Tibial nerve (tissue), 4 donors: ENCODE results near the gene FAM98B. TPM values are rescaled to one million over a fixed set of nuclear protein-coding genes. Genes with fewer than 3 reads are reported as not detected.

Source experiments
- DNase-seq, 2 donors: peaks; one replicate each; pipeline ENCODE4 v3.0.0-alpha.2; 2019; ENCODE audit warnings: low spot score in 2 of 2
- H3K27ac ChIP-seq, 4 donors: fragments of 200-600 bp; sonication (generic) in 3 of 4; one replicate each; pipeline ENCODE4 v1.5.1; 2017 to 2019; ENCODE audit warnings: mild to moderate bottlenecking in 1 of 4
- H3K27me3 ChIP-seq, 2 donors: fragments of 200-600 bp; sonication (generic) in 1 of 2; one replicate each; pipeline versions ENCODE4 v1.5.1 to v1.6.0; 2017 to 2019
- H3K36me3 ChIP-seq, 3 donors: fragments of 200-600 bp; sonication (generic); one replicate each; pipeline ENCODE4 v1.5.1; 2018 to 2019
- H3K4me1 ChIP-seq, 4 donors: fragments of 200-600 bp; sonication (generic) in 3 of 4; one replicate each; pipeline ENCODE4 v1.5.1; 2017 to 2019
- H3K4me3 ChIP-seq, 4 donors: fragments of 200-600 bp; sonication (generic) in 3 of 4; one replicate each; pipeline ENCODE4 v1.5.1; 2017 to 2019; ENCODE audit warnings: mild to moderate bottlenecking in 1 of 4, moderate library complexity in 1 of 4
- H3K9me3 ChIP-seq, 4 donors: fragments of 200-600 bp; sonication (generic) in 3 of 4; one replicate each; pipeline ENCODE4 v1.5.1; 2017 to 2019
- CTCF ChIP-seq, 5 experiments: fragments of 200-600 bp in 3 of 5; fragments of 450-650 bp in 2 of 5; sonication (generic) in 3 of 5; IDR thresholded peaks; one replicate each; pipeline ENCODE4 v1.5.1; 2016 to 2019; ENCODE audit warnings: antibody characterized with exemption in 5 of 5, mild to moderate bottlenecking in 3 of 5, moderate library complexity in 2 of 5
- EP300 ChIP-seq, 2 donors: sonication (generic); formaldehyde crosslinking; IDR thresholded peaks; one replicate each; pipeline ENCODE4 v1.6.1; 2017; ENCODE audit warnings: antibody characterized with exemption in 2 of 2, mild to moderate bottlenecking in 1 of 2
- POLR2A ChIP-seq, 2 donors: fragments of 450-650 bp; IDR thresholded peaks; one replicate each; pipeline ENCODE4 v1.6.1; 2017; ENCODE audit warnings: antibody characterized with exemption in 2 of 2, mild to moderate bottlenecking in 2 of 2, moderate library complexity in 2 of 2
- WGBS, 2 donors: methylation state at CpG; one replicate each; pipeline ENCODE4 v1.1.5; 2018; 5-methylcytosine and 5-hydroxymethylcytosine counted together
- total RNA-seq, 4 donors: library from RNA; depleted of rRNA; stranded (reverse); fragments of >200 nt; gene quantifications; one replicate each; pipeline ENCODE4 v1.1.0, GENCODE V29; 2016

The FAM98B gene
- total RNA-seq, 4 donors from 2014 or later: 7.3 to 17.5 (median 10.9) TPM

DNA sequence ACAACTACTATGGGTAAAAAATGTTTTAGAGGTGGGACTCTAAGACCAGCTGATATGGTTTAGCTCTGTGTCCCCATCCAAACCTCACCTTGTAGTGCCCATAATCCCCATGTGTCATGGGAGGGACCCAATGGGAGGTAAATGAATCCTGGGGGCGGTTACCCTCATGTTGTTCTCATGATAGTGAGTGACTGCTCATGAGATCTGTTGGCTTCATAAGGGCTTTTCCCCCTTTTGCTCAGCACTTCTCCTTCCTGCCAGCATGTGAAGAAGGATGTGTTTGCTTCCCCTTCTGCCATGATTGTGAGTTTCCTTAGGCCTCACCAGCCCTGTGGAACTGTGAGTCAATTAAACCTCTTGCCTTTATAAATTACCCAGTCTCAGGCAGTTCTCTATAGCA is 45.7 kb downstream of the FAM98B start:
- no peaks in the 10 kb centered on the region for H3K4me1 ChIP-seq
- H3K36me3 ChIP-seq: no peaks in the 10 kb centered on the region
- 87 to 100% methylated on average over 1 of the region's 1 CpG for WGBS, 2 donors
- no peak for DNase-seq
- H3K4me3 ChIP-seq: no peak overlapping the region
- H3K9me3 ChIP-seq: no peaks in the 10 kb centered on the region
- no peak overlapping the region for H3K27ac ChIP-seq
- no peaks in the 10 kb centered on the region for H3K27me3 ChIP-seq
- TF ChIP-seq EP300 (IDR thresholded peaks at IDR 0.05) (no peak), CTCF (IDR thresholded peaks at IDR 0.05) (no peak), POLR2A (IDR thresholded peaks at IDR 0.05) (no peak)

DNA sequence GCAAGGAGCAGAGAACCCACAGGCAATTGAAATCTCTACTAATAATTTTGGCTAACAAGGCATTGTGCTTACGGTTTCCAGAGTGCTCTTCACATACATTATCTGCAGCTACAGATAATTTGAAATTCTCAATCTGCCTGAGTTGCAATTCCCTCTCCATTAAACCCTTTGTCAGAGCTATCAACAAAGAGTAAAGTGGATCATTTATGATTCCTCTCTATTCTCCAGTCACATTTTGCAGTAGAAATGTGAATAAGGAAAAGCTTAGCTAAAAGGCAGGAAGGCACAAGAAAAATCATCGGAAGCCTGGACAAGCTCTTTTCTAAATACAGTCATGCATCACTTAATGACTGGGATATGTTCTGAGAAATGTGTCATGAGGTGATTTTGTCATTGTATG is 49.6 kb downstream of the FAM98B start:
- H3K4me3 ChIP-seq: no peak overlapping the region
- TF ChIP-seq POLR2A (IDR thresholded peaks at IDR 0.05) (no peak), EP300 (IDR thresholded peaks at IDR 0.05) (no peak), CTCF (IDR thresholded peaks at IDR 0.05) (no peak)
- H3K27me3 ChIP-seq: no peaks in the 10 kb centered on the region
- DNase-seq: no peak
- H3K36me3 ChIP-seq: no peaks in the 10 kb centered on the region
- H3K4me1 ChIP-seq: no peaks in the 10 kb centered on the region
- H3K9me3 ChIP-seq: no peaks in the 10 kb centered on the region
- H3K27ac ChIP-seq: no peak overlapping the region
- WGBS, 2 donors: 87 to 90% methylated on average over 2 of the region's 2 CpGs

- Histone ChIP-seq H3K27ac (no peak overlapping the region), H3K4me1 (no peaks in the 10 kb centered on the region), H3K27me3 (peaks cover 0 to 2% of the 10 kb centered on the region in 2 donors), H3K36me3 (no peaks in the 10 kb centered on the region), H3K9me3 (no peaks in the 10 kb centered on the region), H3K4me3 (no peak overlapping the region)
- no peak for DNase-seq
- WGBS, 2 donors: 79 to 88% methylated on average over 4 of the region's 4 CpGs
- TF ChIP-seq EP300 (IDR thresholded peaks at IDR 0.05): no peak
- no peak for TF ChIP-seq POLR2A (IDR thresholded peaks at IDR 0.05)
- TF ChIP-seq CTCF (IDR thresholded peaks at IDR 0.05): no peak
Measured at GRCh38 chr15:38504680-38505467, 50.9 kb downstream of the FAM98B start.

DNA sequence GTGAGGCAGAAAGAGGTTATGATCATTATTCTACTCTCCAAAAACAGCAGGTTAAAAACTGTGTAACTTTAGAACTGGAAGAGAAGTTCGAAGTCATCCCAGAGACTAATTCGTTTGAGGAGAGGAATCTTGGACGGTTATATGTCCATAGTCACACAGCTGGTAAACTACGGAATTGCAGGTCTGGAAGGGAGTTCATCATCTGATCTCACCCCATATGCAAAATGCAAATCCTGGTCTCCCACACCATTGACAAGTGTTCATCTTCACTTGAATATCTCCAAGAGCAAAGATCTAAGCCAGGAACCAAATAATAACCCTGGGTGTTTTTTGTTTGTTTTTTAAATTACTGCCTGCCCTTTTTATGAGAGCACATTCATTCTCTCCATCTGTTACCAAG is 53.1 kb downstream of the FAM98B start:
- H3K27ac ChIP-seq: no peak overlapping the region
- DNase-seq: no peak
- H3K36me3 ChIP-seq: no peaks in the 10 kb centered on the region
- no peak for TF ChIP-seq POLR2A (IDR thresholded peaks at IDR 0.05)
- no peak for TF ChIP-seq EP300 (IDR thresholded peaks at IDR 0.05)
- no peak for TF ChIP-seq CTCF (IDR thresholded peaks at IDR 0.05)
- WGBS, 2 donors: 59 to 72% methylated on average over 4 of the region's 4 CpGs
- H3K27me3 ChIP-seq: peaks cover 0 to 3% of the 10 kb centered on the region in 2 donors
- no peaks in the 10 kb centered on the region for H3K4me1 ChIP-seq
- H3K9me3 ChIP-seq: no peaks in the 10 kb centered on the region
- no peak overlapping the region for H3K4me3 ChIP-seq

GRCh38 chr15:38507570-38507969 is 53.6 kb downstream of the FAM98B start:
- no peaks in the 10 kb centered on the region for H3K4me1 ChIP-seq
- peaks cover 0 to 3% of the 10 kb centered on the region in 2 donors for H3K27me3 ChIP-seq
- DNase-seq: no peak
- H3K36me3 ChIP-seq: no peaks in the 10 kb centered on the region
- H3K4me3 ChIP-seq: no peak overlapping the region
- H3K27ac ChIP-seq: no peak overlapping the region
- no peak for TF ChIP-seq POLR2A (IDR thresholded peaks at IDR 0.05)
- no peak for TF ChIP-seq CTCF (IDR thresholded peaks at IDR 0.05)
- no peak for TF ChIP-seq EP300 (IDR thresholded peaks at IDR 0.05)
- no peaks in the 10 kb centered on the region for H3K9me3 ChIP-seq
- 90 to 91% methylated on average over 7 of the region's 7 CpGs for WGBS, 2 donors
